H9 (cell line): ENCODE measurements around the gene CAMTA1. TPM values are rescaled to one million over a fixed set of nuclear protein-coding genes. Genes with fewer than 3 reads are reported as not detected.
A peak's percentile ranks its signal among the peaks of the same experiment; 100 is the strongest.

Experiments used
- DNase-seq: peaks from one replicate; pipeline ENCODE4 v3.0.0-alpha.2; 2017
- H2AFZ ChIP-seq: one replicate; pipeline ENCODE4 v1.6.1; 2013; ENCODE audit warnings: mild to moderate bottlenecking, low read length, control low read depth, moderate library complexity
- H2AK5ac ChIP-seq: 2 replicates; pipeline ENCODE4 v1.6.1; 2013; ENCODE audit warnings: low read length, control low read depth, mixed read lengths; ENCODE audit not compliant: insufficient read length
- H2BK120ac ChIP-seq: one replicate; pipeline ENCODE4 v1.6.1; 2013; ENCODE audit warnings: low read depth, mild to moderate bottlenecking, low read length, control low read depth, inconsistent platforms; ENCODE audit not compliant: poor library complexity, severe bottlenecking
- H2BK12ac ChIP-seq: 2 replicates; pipeline ENCODE4 v1.6.1; 2013; ENCODE audit warnings: low read length, control low read depth, mixed read lengths, low read depth; ENCODE audit not compliant: insufficient read length
- H2BK15ac ChIP-seq: 2 replicates; pipeline ENCODE4 v1.6.1; 2013; ENCODE audit warnings: low read depth, low read length, control low read depth
- H2BK20ac ChIP-seq: one replicate; pipeline ENCODE4 v1.6.1; 2013; ENCODE audit warnings: low read depth, mild to moderate bottlenecking, low read length, control low read depth, inconsistent platforms; ENCODE audit not compliant: poor library complexity, severe bottlenecking
- H2BK5ac ChIP-seq: 2 replicates; pipeline ENCODE4 v1.6.1; 2013; ENCODE audit warnings: low read length, control low read depth, mixed read lengths; ENCODE audit not compliant: insufficient read length
- H3K14ac ChIP-seq: 2 replicates; pipeline ENCODE4 v1.6.1; 2013; ENCODE audit warnings: low read length, control low read depth; ENCODE audit not compliant: insufficient read depth
- H3K18ac ChIP-seq: 2 replicates; pipeline ENCODE4 v1.6.1; 2013; ENCODE audit warnings: low read depth, mild to moderate bottlenecking, mixed read lengths, low read length, control low read depth; ENCODE audit not compliant: insufficient read length
- H3K23ac ChIP-seq: 2 replicates; pipeline ENCODE4 v1.6.1; 2013; ENCODE audit warnings: low read length, control low read depth, mixed read lengths, low read depth; ENCODE audit not compliant: insufficient read length
- H3K23me2 ChIP-seq: 2 replicates; pipeline ENCODE4 v1.6.1; 2013; ENCODE audit warnings: low read depth, mild to moderate bottlenecking, mixed read lengths, low read length, control low read depth; ENCODE audit not compliant: insufficient read length, poor library complexity, severe bottlenecking
- H3K27ac ChIP-seq: 2 replicates; pipeline ENCODE4 v1.5.1; 2013; ENCODE audit warnings: low read length, control low read depth, mixed read lengths, low read depth; ENCODE audit not compliant: insufficient read length
- H3K27me3 ChIP-seq: 2 replicates; pipeline ENCODE4 v1.6.1; 2013; ENCODE audit warnings: low read length, control low read depth, inconsistent platforms; ENCODE audit not compliant: insufficient read depth
- H3K4ac ChIP-seq: 2 replicates; pipeline ENCODE4 v1.6.1; 2013; ENCODE audit warnings: low read depth, mild to moderate bottlenecking, control low read depth, inconsistent platforms, low read length, moderate library complexity
- H3K4me1 ChIP-seq: 2 replicates; pipeline ENCODE4 v1.6.1; 2013; ENCODE audit warnings: low read length, control low read depth, inconsistent platforms; ENCODE audit not compliant: insufficient read depth
- H3K4me2 ChIP-seq: 2 replicates; pipeline ENCODE4 v1.6.1; 2013; ENCODE audit warnings: low read length, control low read depth, mixed read lengths; ENCODE audit not compliant: insufficient read length, insufficient read depth
- H3K56ac ChIP-seq: 2 replicates; pipeline ENCODE4 v1.6.1; 2013; ENCODE audit warnings: low read depth, mild to moderate bottlenecking, mixed read lengths, low read length, control low read depth; ENCODE audit not compliant: insufficient read length
- H3K79me1 ChIP-seq: 2 replicates; pipeline ENCODE4 v1.6.1; 2013; ENCODE audit warnings: low read depth, mild to moderate bottlenecking, moderate library complexity, low read length, control low read depth, inconsistent platforms; ENCODE audit not compliant: insufficient read depth, poor library complexity, severe bottlenecking
- H3K79me2 ChIP-seq: 2 replicates; pipeline ENCODE4 v1.6.1; 2013; ENCODE audit warnings: low read length, control low read depth, inconsistent platforms; ENCODE audit not compliant: insufficient read depth
- H3K9ac ChIP-seq: 2 replicates; pipeline ENCODE4 v1.6.1; 2013; ENCODE audit warnings: low read length, control low read depth, mixed read lengths; ENCODE audit not compliant: insufficient read length; ENCODE audit errors: extremely low read depth
- H3K9me3 ChIP-seq: one replicate; pipeline ENCODE4 v1.6.1; 2013; ENCODE audit warnings: low read depth, low read length, inconsistent platforms; ENCODE audit not compliant: control insufficient read depth
- H3T11ph ChIP-seq: one replicate; pipeline ENCODE4 v1.6.1; 2013; ENCODE audit warnings: mild to moderate bottlenecking, low read length, control low read depth, inconsistent platforms
- H4K20me1 ChIP-seq: one replicate; pipeline ENCODE4 v1.6.1; 2013; ENCODE audit not compliant: control insufficient read depth, insufficient read length, insufficient read depth
- H4K5ac ChIP-seq: 2 replicates; pipeline ENCODE4 v1.6.1; 2013; ENCODE audit warnings: low read depth, mild to moderate bottlenecking, mixed read lengths, low read length, control low read depth; ENCODE audit not compliant: insufficient read length
- H4K8ac ChIP-seq: replicated peaks from 2 replicates; pipeline ENCODE4 v1.6.1; 2013; ENCODE audit warnings: low read length, control low read depth, mixed read lengths, low read depth; ENCODE audit not compliant: insufficient read length
- H4K91ac ChIP-seq: 2 replicates; pipeline ENCODE4 v1.6.1; 2013; ENCODE audit warnings: low read depth, mild to moderate bottlenecking, moderate library complexity, mixed read lengths, low read length, control low read depth; ENCODE audit not compliant: insufficient read length
- H3K27ac Mint-ChIP-seq, 3 experiments: 2 replicates in 2 of 3; 3 replicates in 1 of 3; pipeline ENCODE4 v1.8.0; 2020 to 2021; ENCODE audit warnings: mixed read lengths in 3 of 3, mild to moderate bottlenecking in 1 of 3, moderate library complexity in 1 of 3
- H3K27me3 Mint-ChIP-seq: 2 replicates; pipeline ENCODE4 v1.8.0; 2021; ENCODE audit warnings: low read depth, mild to moderate bottlenecking, moderate library complexity, mixed read lengths
- H3K36me3 Mint-ChIP-seq, 3 experiments: 2 replicates in 2 of 3; 3 replicates in 1 of 3; pipeline ENCODE4 v1.8.0; 2020 to 2021; ENCODE audit warnings: low read depth in 3 of 3, mixed read lengths in 3 of 3; ENCODE audit not compliant: insufficient read depth in 1 of 3
- H3K4me1 Mint-ChIP-seq, 2 experiments: 2 replicates each; pipeline ENCODE4 v1.8.0; 2020; ENCODE audit warnings: mixed read lengths in 2 of 2
- H3K4me3 Mint-ChIP-seq, 2 experiments: 2 replicates in 1 of 2; 3 replicates in 1 of 2; pipeline ENCODE4 v1.8.0; 2020 to 2021; ENCODE audit warnings: mild to moderate bottlenecking in 2 of 2, mixed read lengths in 2 of 2, moderate library complexity in 1 of 2
- H3K9me3 Mint-ChIP-seq, 2 experiments: 2 replicates in 1 of 2; 3 replicates in 1 of 2; pipeline ENCODE4 v1.8.0; 2020; ENCODE audit warnings: mild to moderate bottlenecking in 2 of 2, mixed read lengths in 2 of 2, moderate library complexity in 1 of 2
- WGBS: extraction: QIAGEN DNeasy Blood & Tissue Kit; methylation state at CpG from one replicate; pipeline ENCODE4 v1.1.7; 2013; ENCODE audit warnings: missing lambda C conversion rate, low lambda C conversion rate, mixed read lengths; ENCODE audit not compliant: insufficient read length; ENCODE audit errors: extremely low coverage; 5-methylcytosine and 5-hydroxymethylcytosine counted together
- total RNA-seq: library from RNA; stranded (reverse); gene quantifications from 2 replicates; pipeline ENCODE4 v1.2.1, GENCODE V29; 2021
- TF ChIP-seq, protein P1 (sequence below): fragments of 200-600 bp; sonication (generic); conservative IDR thresholded peaks from 3 replicates; pipeline ENCODE4 v1.8.0; 2021; ENCODE audit warnings: antibody characterized with exemption, mild to moderate bottlenecking

The CAMTA1 gene
- total RNA-seq, 1 experiment from 2014 or later = 115 TPM

DNA sequence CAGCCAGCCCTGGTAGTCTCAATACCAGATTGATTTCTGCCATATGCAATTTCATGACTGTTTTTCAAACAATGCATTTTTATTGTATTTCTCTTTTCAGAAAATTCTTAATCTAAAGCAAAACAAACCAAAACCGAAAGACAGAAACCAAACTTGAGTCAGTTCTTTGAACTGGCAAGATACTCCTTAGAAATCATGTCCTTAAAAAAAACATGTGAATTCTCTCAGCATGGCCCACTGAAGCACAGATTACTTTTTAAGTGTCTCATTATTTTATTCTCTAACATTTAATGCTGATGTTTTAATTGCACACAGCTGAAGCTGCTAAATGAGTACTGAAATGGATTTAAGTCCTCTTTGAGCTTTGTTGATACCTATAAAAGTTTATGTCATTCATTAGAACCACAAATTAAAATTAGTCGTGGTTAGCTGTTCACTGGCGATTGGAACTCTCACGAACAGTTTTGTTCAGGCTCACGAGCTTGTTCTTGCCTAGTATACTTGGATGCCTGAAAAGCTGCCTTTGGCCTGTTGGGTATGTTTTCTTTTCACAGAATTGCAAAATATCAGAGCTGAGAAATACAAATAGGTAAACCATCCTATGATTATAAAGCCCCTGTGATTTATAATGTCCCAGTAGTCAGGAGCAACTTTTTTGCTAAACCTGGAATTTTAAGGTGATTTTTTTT is 87.5 kb downstream of the CAMTA1 start:
- H2BK5ac ChIP-seq = no peak overlapping the region
- no peak overlapping the region for H4K91ac ChIP-seq
- H3K36me3 Mint-ChIP-seq = peaks cover 0 to 4% (median 0%) of the 10 kb centered on the region in 3 experiments; a peak in 4 of 7 replicates
- peaks cover 31 to 36% of the 10 kb centered on the region in 2 experiments for H3K4me1 Mint-ChIP-seq
- H3K79me1 ChIP-seq = peaks cover 2% of the 10 kb centered on the region
- no peak overlapping the region for H3K4me2 ChIP-seq
- H3K27ac ChIP-seq = no peak overlapping the region
- H4K5ac ChIP-seq = no peak overlapping the region
- no CpG with 5 or more reads among the region's 5 CpGs for WGBS
- H2AFZ ChIP-seq = no peak overlapping the region
- no peak overlapping the region for H3T11ph ChIP-seq
- no peaks in the 10 kb centered on the region for H3K27me3 Mint-ChIP-seq
- H2BK20ac ChIP-seq = no peak overlapping the region
- no peak overlapping the region for H3K56ac ChIP-seq
- H3K9me3 ChIP-seq = no peaks in the 10 kb centered on the region
- no peak overlapping the region for H2BK120ac ChIP-seq
- H4K20me1 ChIP-seq = no peaks in the 10 kb centered on the region
- no peak overlapping the region for H3K14ac ChIP-seq
- no peak overlapping the region for H2BK15ac ChIP-seq
- no peaks in the 10 kb centered on the region for H3K79me2 ChIP-seq
- H2BK12ac ChIP-seq = no peak overlapping the region
- H3K27me3 ChIP-seq = no peaks in the 10 kb centered on the region
- H3K4ac ChIP-seq = no peak overlapping the region
- no peaks in the 10 kb centered on the region for H3K9me3 Mint-ChIP-seq
- H3K18ac ChIP-seq = no peak overlapping the region
- H3K27ac Mint-ChIP-seq = 0 out of 7 replicates have a peak overlapping the region, but pooled peaks of 1 of the 3 experiments have one; percentile 32
- H2AK5ac ChIP-seq = no peak overlapping the region
- H3K4me3 Mint-ChIP-seq = no peak overlapping the region
- no peak overlapping the region for H3K23ac ChIP-seq
- no peak overlapping the region for H3K9ac ChIP-seq
- H4K8ac ChIP-seq = no peak overlapping the region
- no peaks in the 10 kb centered on the region for H3K23me2 ChIP-seq
- DNase-seq = no peak
- H3K4me1 ChIP-seq = peaks cover 5% of the 10 kb centered on the region; the same call in 1 of the 2 replicates
- TF ChIP-seq, protein P1, sequence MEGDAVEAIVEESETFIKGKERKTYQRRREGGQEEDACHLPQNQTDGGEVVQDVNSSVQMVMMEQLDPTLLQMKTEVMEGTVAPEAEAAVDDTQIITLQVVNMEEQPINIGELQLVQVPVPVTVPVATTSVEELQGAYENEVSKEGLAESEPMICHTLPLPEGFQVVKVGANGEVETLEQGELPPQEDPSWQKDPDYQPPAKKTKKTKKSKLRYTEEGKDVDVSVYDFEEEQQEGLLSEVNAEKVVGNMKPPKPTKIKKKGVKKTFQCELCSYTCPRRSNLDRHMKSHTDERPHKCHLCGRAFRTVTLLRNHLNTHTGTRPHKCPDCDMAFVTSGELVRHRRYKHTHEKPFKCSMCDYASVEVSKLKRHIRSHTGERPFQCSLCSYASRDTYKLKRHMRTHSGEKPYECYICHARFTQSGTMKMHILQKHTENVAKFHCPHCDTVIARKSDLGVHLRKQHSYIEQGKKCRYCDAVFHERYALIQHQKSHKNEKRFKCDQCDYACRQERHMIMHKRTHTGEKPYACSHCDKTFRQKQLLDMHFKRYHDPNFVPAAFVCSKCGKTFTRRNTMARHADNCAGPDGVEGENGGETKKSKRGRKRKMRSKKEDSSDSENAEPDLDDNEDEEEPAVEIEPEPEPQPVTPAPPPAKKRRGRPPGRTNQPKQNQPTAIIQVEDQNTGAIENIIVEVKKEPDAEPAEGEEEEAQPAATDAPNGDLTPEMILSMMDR = no peak
